CD4-positive, alpha-beta memory T cell (primary cell): ENCODE results near the gene INTS3. TPM values are rescaled to one million over a fixed set of nuclear protein-coding genes. Genes with fewer than 3 reads are reported as not detected.
A peak's percentile ranks its signal among the peaks of the same experiment; 100 is the strongest.
"Not testable (repeated sequence)": the region's sequence is repeated elsewhere in the genome, so short reads cannot be mapped to it uniquely, and the experiment has no call there.

Source experiments
- CTCF ChIA-PET: fragments of 350-600 bp; sonication (Branson Sonifier 250); formaldehyde crosslinking; loops from one replicate; lab custom pipeline; 2021; ENCODE audit warnings: inconsistent platforms; ENCODE audit not compliant: partially characterized antibody; lab: Charles Lee
- POLR2A ChIA-PET: fragments of 350-600 bp; sonication (Branson Sonifier 250); formaldehyde crosslinking; loops from one replicate; lab custom pipeline; 2021; ENCODE audit not compliant: partially characterized antibody; lab: Charles Lee
- DNase-seq, 5 donors: peaks; one replicate each; pipeline versions ENCODE4 v3.0.0 to v3.0.0-alpha.2; 2020 to 2022; ENCODE audit warnings: mixed read lengths in 1 of 5
- H3K27ac ChIP-seq: one replicate; pipeline ENCODE4 v1.7.0; 2013; ENCODE audit warnings: low read depth, low read length
- H3K27me3 ChIP-seq: 2 replicates; pipeline ENCODE4 v1.7.0; 2013; ENCODE audit warnings: mild to moderate bottlenecking, low read length, moderate library complexity; ENCODE audit not compliant: insufficient read depth
- H3K36me3 ChIP-seq: 2 replicates; pipeline ENCODE4 v1.7.0; 2013; ENCODE audit warnings: mild to moderate bottlenecking, low read length, moderate library complexity; ENCODE audit not compliant: insufficient read depth
- H3K4me1 ChIP-seq: 2 replicates; pipeline ENCODE4 v1.7.0; 2013; ENCODE audit warnings: mild to moderate bottlenecking, low read length, moderate library complexity; ENCODE audit not compliant: insufficient read depth
- H3K4me3 ChIP-seq, 2 donors: one replicate each; pipeline ENCODE4 v1.7.0; 2013; ENCODE audit warnings: low read length in 2 of 2, mild to moderate bottlenecking in 1 of 2
- H3K9me3 ChIP-seq, 2 donors: one replicate each; pipeline ENCODE4 v1.7.0; 2013; ENCODE audit warnings: low read length in 2 of 2, control low read depth in 1 of 2; ENCODE audit not compliant: control insufficient read depth in 1 of 2
- H3K27ac Mint-ChIP-seq, 7 donors: one replicate each; pipeline ENCODE4 v1.8.0; 2020 to 2021; ENCODE audit warnings: mixed read lengths in 7 of 7, mild to moderate bottlenecking in 6 of 7, inconsistent platforms in 3 of 7, moderate library complexity in 3 of 7
- H3K27me3 Mint-ChIP-seq, 2 donors: one replicate each; pipeline ENCODE4 v1.8.0; 2020 to 2021; ENCODE audit warnings: mixed read lengths in 2 of 2
- H3K36me3 Mint-ChIP-seq, 2 donors: one replicate each; pipeline ENCODE4 v1.8.0; 2020 to 2021; ENCODE audit warnings: mixed read lengths in 2 of 2, inconsistent platforms in 1 of 2, mild to moderate bottlenecking in 1 of 2
- H3K4me1 Mint-ChIP-seq, 4 donors: one replicate each; pipeline ENCODE4 v1.8.0; 2020 to 2021; ENCODE audit warnings: mixed read lengths in 4 of 4, mild to moderate bottlenecking in 1 of 4
- H3K4me3 Mint-ChIP-seq, 8 donors: one replicate each; pipeline ENCODE4 v1.8.0; 2020 to 2021; ENCODE audit warnings: mixed read lengths in 8 of 8, mild to moderate bottlenecking in 7 of 8, moderate library complexity in 6 of 8, inconsistent platforms in 3 of 8
- H3K9me3 Mint-ChIP-seq, 8 donors: one replicate each; pipeline ENCODE4 v1.8.0; 2020 to 2021; ENCODE audit warnings: mixed read lengths in 8 of 8, mild to moderate bottlenecking in 5 of 8, inconsistent platforms in 3 of 8, moderate library complexity in 1 of 8
- intact Hi-C: fragments of 100-400 bp; cut with micrococcal nuclease; formaldehyde crosslinking; loops from one replicate; pipeline ENCODE4 v1.15.1; 2023
- polyA plus RNA-seq, 2 donors: library from polyadenylated mRNA; unstranded; fragments of 300-500 nt; fragmentation: Illumina TruSeq; gene quantifications; one replicate each; pipeline ENCODE4 v1.2.3, GENCODE V29; 2021
- total RNA-seq, 2 experiments: library from RNA; stranded (reverse); gene quantifications; one replicate each; pipeline ENCODE4 v1.2.3, GENCODE V29; 2021

Gene INTS3
- total and polyA plus RNA-seq, 4 experiments from 2014 or later: 8.1 to 53.0 (median 30.8) TPM

DNA sequence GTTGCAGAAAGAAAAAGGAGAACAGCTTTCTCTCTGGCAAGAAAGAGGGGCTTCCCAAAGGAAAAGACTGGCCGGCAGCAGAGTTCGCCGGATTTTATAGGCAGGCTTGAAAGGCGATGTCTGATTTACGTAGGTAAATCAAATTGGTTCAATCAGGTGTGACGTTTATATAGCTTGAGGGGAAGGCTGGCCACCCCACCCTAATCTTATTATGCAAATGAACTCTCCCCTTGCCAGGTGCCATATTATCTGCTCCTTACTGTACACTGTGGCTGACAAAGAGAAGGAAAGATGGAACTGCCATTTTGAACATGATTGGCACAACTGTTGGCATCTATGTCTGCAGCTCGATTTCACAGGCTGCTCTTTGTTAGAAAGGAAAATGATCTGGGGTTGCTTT lies 16.8 kb upstream of the INTS3 start:
- H3K9me3 Mint-ChIP-seq: no peaks in the 10 kb centered on the region
- Histone ChIP-seq H3K27ac (no peak overlapping the region), H3K4me3 (no peak overlapping the region), H3K36me3 (no peaks in the 10 kb centered on the region), H3K4me1 (no peaks in the 10 kb centered on the region), H3K9me3 (no peaks in the 10 kb centered on the region), H3K27me3 (no peaks in the 10 kb centered on the region)
- H3K4me3 Mint-ChIP-seq: no peak overlapping the region
- intact Hi-C loops: no loop called here
- no peak for DNase-seq
- peaks cover 2 to 12% of the 10 kb centered on the region in 2 donors for H3K27me3 Mint-ChIP-seq
- H3K27ac Mint-ChIP-seq: no peak overlapping the region
- CTCF ChIA-PET: no interaction called here
- POLR2A ChIA-PET: interaction anchor here (0.5 kb wide), 1 partner anchor 521 kb away, joined by 3 read pairs; no protein-coding TSS in a partner anchor
- no peaks in the 10 kb centered on the region for H3K36me3 Mint-ChIP-seq
- H3K4me1 Mint-ChIP-seq: no peaks in the 10 kb centered on the region

- H3K9me3 ChIP-seq, H3K4me3 Mint-ChIP-seq, H3K27me3 Mint-ChIP-seq, CTCF ChIA-PET, H3K4me1 Mint-ChIP-seq, H3K27ac Mint-ChIP-seq, H3K27me3 ChIP-seq, H3K27ac ChIP-seq, H3K9me3 Mint-ChIP-seq, H3K4me3 ChIP-seq, intact Hi-C loops, H3K36me3 ChIP-seq, H3K4me1 ChIP-seq, H3K36me3 Mint-ChIP-seq, DNase-seq: not testable (repeated sequence)
- POLR2A ChIA-PET: interaction anchor here (0.7 to 1.6 kb wide), 2 partner anchors 11 to 232 kb away, joined by 3 to 5 read pairs; partner anchors contain the start of gene INTS3
Observed at GRCh38 chr1:153716211-153716610, 11.6 kb upstream of the INTS3 start.

DNA sequence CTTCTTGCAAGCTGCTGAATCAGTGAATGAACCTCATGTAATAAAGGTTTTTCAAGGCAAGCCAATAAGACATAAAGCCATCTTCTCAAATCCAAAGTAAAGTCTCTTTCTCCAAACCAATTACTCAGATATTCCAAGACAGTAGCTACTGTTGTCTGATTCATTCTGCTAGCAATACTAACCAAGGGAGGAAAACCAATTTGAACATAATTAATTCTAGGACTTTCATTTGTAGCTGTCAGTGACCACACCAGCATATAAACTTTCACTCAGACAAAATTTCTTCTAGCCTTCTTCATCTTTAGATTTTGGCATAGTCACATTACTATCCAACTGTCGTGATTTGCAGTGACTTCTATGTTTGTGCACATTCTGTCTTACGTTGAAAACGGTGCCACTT lies 10.5 kb upstream of the INTS3 start:
- CTCF ChIA-PET: no interaction called here
- POLR2A ChIA-PET: no interaction called here

GRCh38 chr1:153723687-153724086 lies 4.2 kb upstream of the INTS3 start:
- Mint-ChIP-seq H3K4me3 (no peak overlapping the region), H3K36me3 (no peaks in the 10 kb centered on the region), H3K27ac (no peak overlapping the region), H3K9me3 (no peaks in the 10 kb centered on the region), H3K4me1 (peaks cover 3 to 10% (median 6%) of the 10 kb centered on the region in 4 donors), H3K27me3 (no peaks in the 10 kb centered on the region)
- H3K36me3 ChIP-seq: no peaks in the 10 kb centered on the region
- H3K4me3 ChIP-seq: no peak overlapping the region
- H3K9me3 ChIP-seq: no peaks in the 10 kb centered on the region
- ChIA-PET CTCF (interaction anchor here (1.2 kb wide), 1 partner anchor 46 kb away, joined by 3 read pairs; no protein-coding TSS in a partner anchor), POLR2A (no interaction called here)
- H3K4me1 ChIP-seq: peaks cover 12% of the 10 kb centered on the region
- intact Hi-C loops: no loop called here
- DNase-seq: no peak
- no peak overlapping the region for H3K27ac ChIP-seq
- H3K27me3 ChIP-seq: no peaks in the 10 kb centered on the region

More for the DNA sequence above, 10.5 kb upstream of the INTS3 start:
- Mint-ChIP-seq H3K4me1 (peaks cover 0 to 2% (median 0%) of the 10 kb centered on the region in 4 donors), H3K27ac (no peak overlapping the region), H3K4me3 (no peak overlapping the region), H3K36me3 (no peaks in the 10 kb centered on the region), H3K9me3 (no peaks in the 10 kb centered on the region), H3K27me3 (peaks cover 3 to 9% of the 10 kb centered on the region in 2 donors)
- Histone ChIP-seq H3K4me1 (no peaks in the 10 kb centered on the region), H3K36me3 (no peaks in the 10 kb centered on the region), H3K27ac (no peak overlapping the region), H3K27me3 (no peaks in the 10 kb centered on the region), H3K4me3 (no peak overlapping the region), H3K9me3 (no peaks in the 10 kb centered on the region)
- intact Hi-C loops: no loop called here
- no peak for DNase-seq

DNA sequence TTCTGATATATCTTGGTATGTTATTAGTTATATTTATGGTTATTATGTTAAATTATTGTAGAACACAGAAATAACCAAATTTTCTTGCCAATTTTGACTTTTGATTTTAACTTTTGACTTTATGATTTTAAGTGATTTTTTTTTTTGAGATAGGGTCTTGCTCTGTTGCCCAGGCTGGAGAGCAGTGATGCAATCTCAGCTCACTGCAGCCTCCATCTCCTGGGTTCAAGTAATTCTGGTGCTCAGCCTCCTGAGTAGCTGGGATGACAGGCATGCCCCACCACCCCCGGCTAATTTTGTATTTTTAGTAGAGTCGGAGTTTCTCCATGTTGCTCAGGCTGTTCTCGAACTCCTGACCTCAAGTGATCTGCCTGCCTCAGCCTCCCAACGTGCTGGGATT lies 3.2 kb upstream of the INTS3 start:
- DNase-seq, H3K27me3 ChIP-seq, H3K9me3 Mint-ChIP-seq, H3K9me3 ChIP-seq, H3K36me3 ChIP-seq, intact Hi-C loops, H3K27me3 Mint-ChIP-seq, H3K27ac Mint-ChIP-seq, H3K4me3 Mint-ChIP-seq, CTCF ChIA-PET, POLR2A ChIA-PET, H3K36me3 Mint-ChIP-seq, H3K4me3 ChIP-seq, H3K27ac ChIP-seq: not testable (repeated sequence)
- H3K4me1 Mint-ChIP-seq: peaks cover 8 to 20% (median 14%) of the 10 kb centered on the region in 4 donors
- H3K4me1 ChIP-seq: peaks cover 21% of the 10 kb centered on the region

DNA sequence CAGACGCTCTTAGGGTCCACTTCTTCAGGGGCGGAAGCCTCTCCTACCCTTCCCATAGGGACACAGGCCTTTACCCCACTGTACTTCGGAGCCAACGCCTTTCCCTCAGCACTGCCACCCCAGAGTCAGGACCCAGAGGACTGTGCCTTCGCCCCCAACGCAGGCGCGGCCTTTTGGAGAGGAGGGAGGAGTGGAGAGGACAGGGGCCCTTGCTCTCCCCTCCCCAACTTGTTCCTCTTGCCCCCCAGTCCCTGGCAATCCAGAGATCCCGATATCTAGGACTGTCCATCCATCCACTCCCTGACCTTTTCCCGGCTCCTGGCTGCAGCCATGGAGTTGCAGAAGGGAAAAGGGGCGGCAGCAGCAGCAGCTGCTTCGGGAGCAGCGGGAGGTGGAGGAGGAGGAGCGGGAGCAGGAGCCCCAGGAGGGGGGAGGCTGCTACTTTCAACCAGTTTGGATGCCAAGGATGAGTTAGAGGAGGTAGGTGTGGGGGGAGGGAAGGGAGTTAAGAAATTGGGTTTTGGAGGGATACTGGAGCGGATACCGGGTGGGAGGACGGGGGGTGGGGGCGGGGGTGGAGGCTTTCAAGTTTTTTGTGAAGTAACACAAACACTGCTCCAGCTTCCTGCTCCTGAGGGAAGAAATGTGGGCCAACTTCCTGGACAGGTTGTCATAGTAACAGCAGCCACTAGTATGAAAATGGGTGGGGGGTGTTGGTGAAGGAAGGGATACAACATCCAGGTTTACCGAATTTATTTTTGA lies 636 bp downstream of the INTS3 start:
- peaks cover 8% of the 10 kb centered on the region in 2 donors for H3K36me3 Mint-ChIP-seq
- intact Hi-C loops: loop anchor here (2.0 kb wide), 1 partner anchor 54 kb away; no protein-coding TSS in a partner anchor
- H3K4me3 Mint-ChIP-seq: peak overlapping the region; percentile 88 to 96 (median 93)
- H3K27ac ChIP-seq: peak overlapping the region; percentile 93
- H3K4me1 ChIP-seq: peaks cover 32% of the 10 kb centered on the region
- ChIA-PET CTCF (no interaction called here), POLR2A (interaction anchor here (0.5 to 1.9 kb wide), 16 partner anchors 8 to 262 kb away, joined by 3 to 15 read pairs (median 4); partner anchors contain the start of genes CHTOP, ILF2 and RPS27)
- H3K9me3 Mint-ChIP-seq: peaks cover 0 to 2% (median 0%) of the 10 kb centered on the region in 8 donors
- peak overlapping the region; percentile 79 to 98 for H3K4me3 ChIP-seq
- H3K36me3 ChIP-seq: no peaks in the 10 kb centered on the region
- peak overlapping the region; percentile 93 to 99 (median 97) for H3K27ac Mint-ChIP-seq
- peaks cover 19 to 36% (median 29%) of the 10 kb centered on the region in 4 donors for H3K4me1 Mint-ChIP-seq
- DNase-seq: peak in 1 of 5 donors; percentile 9
- H3K27me3 ChIP-seq: no peaks in the 10 kb centered on the region
- no peaks in the 10 kb centered on the region for H3K27me3 Mint-ChIP-seq
- no peaks in the 10 kb centered on the region for H3K9me3 ChIP-seq

DNA sequence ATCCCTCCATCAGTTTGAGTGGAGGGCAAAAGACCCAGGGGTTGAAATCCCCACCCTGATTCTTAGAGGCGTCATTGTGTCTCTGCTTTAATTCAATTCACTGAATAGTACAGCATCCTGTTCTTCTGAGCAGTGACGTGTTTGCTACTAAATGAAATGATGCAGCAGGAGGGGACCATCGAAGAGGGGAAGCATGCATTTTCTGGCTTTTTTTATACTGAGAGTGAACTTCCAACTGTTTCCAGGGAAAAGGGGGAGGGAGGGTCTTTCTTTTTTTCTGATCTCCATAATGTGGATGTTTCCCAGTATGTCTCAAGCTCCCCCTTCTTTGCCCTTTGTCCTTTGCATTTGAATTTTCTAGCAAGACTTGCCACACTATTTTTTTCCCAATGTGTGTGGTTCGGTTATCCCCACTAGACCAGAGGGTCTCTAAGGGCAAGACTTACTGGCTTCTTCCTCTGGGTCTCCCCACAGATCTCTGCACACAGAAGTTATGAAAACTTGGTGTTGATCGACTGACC lies 2.7 kb downstream of the INTS3 start:
- no peak overlapping the region for H3K4me3 ChIP-seq
- Mint-ChIP-seq H3K4me1 (peaks cover 22 to 36% (median 30%) of the 10 kb centered on the region in 4 donors), H3K27me3 (no peaks in the 10 kb centered on the region), H3K9me3 (peaks cover 0 to 2% (median 0%) of the 10 kb centered on the region in 8 donors), H3K36me3 (peaks cover 9 to 15% of the 10 kb centered on the region in 2 donors), H3K4me3 (peak overlapping the region in 6 of 8 donors; percentile 10 to 43 (median 22)), H3K27ac (peak overlapping the region in 5 of 7 donors; percentile 35 to 97 (median 77))
- intact Hi-C loops: no loop called here
- ChIA-PET POLR2A (interaction anchor here (1.4 kb wide), 1 partner anchor 10 kb away, joined by 3 read pairs; no protein-coding TSS in a partner anchor), CTCF (interaction anchor here (1.3 kb wide), 1 partner anchor 256 kb away, joined by 4 read pairs; the partner anchor contains the start of gene RAB13)
- no peak for DNase-seq
- H3K27me3 ChIP-seq: no peaks in the 10 kb centered on the region
- peaks cover 32% of the 10 kb centered on the region for H3K4me1 ChIP-seq
- H3K27ac ChIP-seq: no peak overlapping the region
- no peaks in the 10 kb centered on the region for H3K36me3 ChIP-seq
- H3K9me3 ChIP-seq: no peaks in the 10 kb centered on the region
